ENCODE data around the gene RXFP4. TPM values are rescaled to one million over a fixed set of nuclear protein-coding genes. Genes with fewer than 3 reads are reported as not detected.

Gene RXFP4
- total RNA-seq, 1 experiment from 2014 or later, result not detected

- Histone ChIP-seq H3K23me2 (ENCODE audit: insufficient read length, low read depth, low read length, poor library complexity, severe bottlenecking) (no peaks in the 10 kb centered on the region), H2AFZ (ENCODE audit: low read length) (no peak overlapping the region), H2BK5ac (ENCODE audit: insufficient read length, low read length) (no peak overlapping the region), H3K4me1 (ENCODE audit: insufficient read depth, low read length) (no peaks in the 10 kb centered on the region), H3K14ac (ENCODE audit: insufficient read depth, low read length) (no peak overlapping the region), H3K23ac (ENCODE audit: insufficient read length, low read depth, low read length) (no peak overlapping the region), H3K9ac (ENCODE audit: extremely low read depth, insufficient read length, low read length) (no peak overlapping the region), H3K4me2 (ENCODE audit: insufficient read depth, insufficient read length, low read length) (no peak overlapping the region), H3K56ac (ENCODE audit: insufficient read length, low read depth, low read length) (no peak overlapping the region), H2BK20ac (ENCODE audit: low read depth, low read length, poor library complexity, severe bottlenecking) (no peak overlapping the region), H3K27me3 (ENCODE audit: insufficient read depth, low read length) (no peaks in the 10 kb centered on the region), H2BK120ac (ENCODE audit: low read depth, low read length, poor library complexity, severe bottlenecking) (no peak overlapping the region), H3K18ac (ENCODE audit: insufficient read length, low read depth, low read length) (no peak overlapping the region), H4K5ac (ENCODE audit: insufficient read length, low read depth, low read length) (no peak overlapping the region), H3T11ph (ENCODE audit: low read length) (no peak overlapping the region), H2BK15ac (ENCODE audit: low read depth, low read length) (no peak overlapping the region), H4K91ac (ENCODE audit: insufficient read length, low read depth, low read length) (no peak overlapping the region), H3K27ac (ENCODE audit: insufficient read length, low read depth, low read length) (no peak overlapping the region), H3K9me3 (ENCODE audit: control insufficient read depth, low read depth, low read length) (no peaks in the 10 kb centered on the region), H3K79me2 (ENCODE audit: insufficient read depth, low read length) (no peaks in the 10 kb centered on the region), H4K8ac (replicated peaks; ENCODE audit: insufficient read length, low read depth, low read length) (no peak overlapping the region), H3K79me1 (ENCODE audit: insufficient read depth, low read depth, low read length, poor library complexity, severe bottlenecking) (peaks cover 3% of the 10 kb centered on the region), H3K4ac (ENCODE audit: low read depth, low read length) (no peak overlapping the region), H2AK5ac (ENCODE audit: insufficient read length, low read length) (no peak overlapping the region), H2BK12ac (ENCODE audit: insufficient read length, low read depth, low read length) (no peak overlapping the region), H4K20me1 (ENCODE audit: control insufficient read depth, insufficient read depth, insufficient read length) (no peaks in the 10 kb centered on the region)
- TF ChIP-seq, protein P1, sequence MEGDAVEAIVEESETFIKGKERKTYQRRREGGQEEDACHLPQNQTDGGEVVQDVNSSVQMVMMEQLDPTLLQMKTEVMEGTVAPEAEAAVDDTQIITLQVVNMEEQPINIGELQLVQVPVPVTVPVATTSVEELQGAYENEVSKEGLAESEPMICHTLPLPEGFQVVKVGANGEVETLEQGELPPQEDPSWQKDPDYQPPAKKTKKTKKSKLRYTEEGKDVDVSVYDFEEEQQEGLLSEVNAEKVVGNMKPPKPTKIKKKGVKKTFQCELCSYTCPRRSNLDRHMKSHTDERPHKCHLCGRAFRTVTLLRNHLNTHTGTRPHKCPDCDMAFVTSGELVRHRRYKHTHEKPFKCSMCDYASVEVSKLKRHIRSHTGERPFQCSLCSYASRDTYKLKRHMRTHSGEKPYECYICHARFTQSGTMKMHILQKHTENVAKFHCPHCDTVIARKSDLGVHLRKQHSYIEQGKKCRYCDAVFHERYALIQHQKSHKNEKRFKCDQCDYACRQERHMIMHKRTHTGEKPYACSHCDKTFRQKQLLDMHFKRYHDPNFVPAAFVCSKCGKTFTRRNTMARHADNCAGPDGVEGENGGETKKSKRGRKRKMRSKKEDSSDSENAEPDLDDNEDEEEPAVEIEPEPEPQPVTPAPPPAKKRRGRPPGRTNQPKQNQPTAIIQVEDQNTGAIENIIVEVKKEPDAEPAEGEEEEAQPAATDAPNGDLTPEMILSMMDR (conservative IDR thresholded peaks at IDR 0.05), result no peak
- H3K4me1 Mint-ChIP-seq, result no peaks in the 10 kb centered on the region
- no peak for DNase-seq
- H3K27ac Mint-ChIP-seq, result no peak overlapping the region
- H3K4me3 Mint-ChIP-seq, result no peak overlapping the region
- no peaks in the 10 kb centered on the region for H3K9me3 Mint-ChIP-seq
- WGBS (ENCODE audit: extremely low coverage, insufficient read length, low lambda C conversion rate), result no CpG with 5 or more reads among the region's 13 CpGs
- H3K27me3 Mint-ChIP-seq (ENCODE audit: low read depth), result no peaks in the 10 kb centered on the region
- peaks cover 44 to 92% (median 80%) of the 10 kb centered on the region in 3 experiments; a peak in 6 of 7 replicates for H3K36me3 Mint-ChIP-seq (ENCODE audit: insufficient read depth in 1 of 3, low read depth in 3 of 3)
These were observed 11.1 kb downstream of the RXFP4 start for GRCh38 chr1:155952505-155952890.
